AG09309 (cell line): ENCODE measurements around the gene RPL15.
"Not testable (repeated sequence)": the region's sequence is repeated elsewhere in the genome, so short reads cannot be mapped to it uniquely, and the experiment has no call there.

ENCODE experiments used
- DNase-seq: peaks from one replicate; pipeline ENCODE4 v3.0.0-alpha.2; 2010; ENCODE audit warnings: low read depth
- H3K4me3 ChIP-seq: 2 replicates; pipeline ENCODE4 v1.5.1; 2011; ENCODE audit warnings: mild to moderate bottlenecking, low read depth, low read length, moderate library complexity; ENCODE audit not compliant: control insufficient read depth
- CTCF ChIP-seq: IDR thresholded peaks from 2 replicates; pipeline ENCODE4 v1.5.1; 2011; ENCODE audit warnings: mild to moderate bottlenecking, low read depth, low read length, inconsistent platforms; ENCODE audit not compliant: insufficient read depth, control insufficient read depth; ENCODE audit errors: missing control alignments

RPL15 gene

GRCh38 chr3:23911397-23911796, 5.5 kb upstream of the RPL15 start:
- DNase-seq = no peak
- TF ChIP-seq CTCF = no peak
- H3K4me3 ChIP-seq = no peak overlapping the region

- H3K4me3 ChIP-seq, DNase-seq: not testable (repeated sequence)
These were observed 4.6 kb upstream of the RPL15 start for GRCh38 chr3:23912335-23912734.

GRCh38 chr3:23913182-23913581, 3.8 kb upstream of the RPL15 start:
- no peak overlapping the region for H3K4me3 ChIP-seq
- no peak for TF ChIP-seq CTCF
- DNase-seq = no peak

GRCh38 chr3:23913873-23914743, 2.8 kb upstream of the RPL15 start:
- H3K4me3 ChIP-seq = no peak overlapping the region
- TF ChIP-seq CTCF = no peak
- DNase-seq = no peak

GRCh38 chr3:23915537-23916108, 1.3 kb upstream of the RPL15 start:
- TF ChIP-seq CTCF = no peak
- peak overlapping the region; percentile 71 for H3K4me3 ChIP-seq
- DNase-seq = no peak

- peak overlapping the region; percentile 71 for H3K4me3 ChIP-seq
- TF ChIP-seq CTCF = no peak
- DNase-seq = no peak
These were observed 613 bp upstream of the RPL15 start for GRCh38 chr3:23916152-23916885.

- DNase-seq = not testable (repeated sequence)
- peak overlapping the region; percentile 71 for H3K4me3 ChIP-seq
These were observed 859 bp downstream of the RPL15 start for GRCh38 chr3:23917679-23918303.

- H3K4me3 ChIP-seq = peak overlapping the region; percentile 71
- DNase-seq = not testable (repeated sequence)
These were observed 1.4 kb downstream of the RPL15 start for GRCh38 chr3:23918331-23918730.
